Right ventricle myocardium inferior (tissue), 1 donor: ENCODE data around the gene IL36G. TPM values are rescaled to one million over a fixed set of nuclear protein-coding genes. Genes with fewer than 3 reads are reported as not detected.

Source experiments
- ATAC-seq: fragments of 200-7000 bp; cut with Tn5 transposase; one replicate; pipeline ENCODE4 v1.9.1; 2020; ENCODE audit warnings: mild to moderate bottlenecking, moderate library complexity
- DNase-seq: peaks from one replicate; pipeline ENCODE4 v3.0.0; 2021; ENCODE audit errors: missing footprints
- intact Hi-C: fragments of 100-400 bp; cut with DNase I; formaldehyde crosslinking; loops from one replicate; pipeline ENCODE4 v1.11.0; 2022
- total RNA-seq: library from RNA; stranded (reverse); fragmentation: NEBNext Ultra II Directional; extraction: Animal tissue kit (Norgen Biotek cat#: 25700); gene quantifications from one replicate; pipeline ENCODE4 v1.2.1, GENCODE V29; 2021
- donor health status: DM: no; HTN: yes; CAD: no; lungs with severe emphysema.

IL36G gene
- total RNA-seq, 1 donor from 2014 or later: not detected

DNA sequence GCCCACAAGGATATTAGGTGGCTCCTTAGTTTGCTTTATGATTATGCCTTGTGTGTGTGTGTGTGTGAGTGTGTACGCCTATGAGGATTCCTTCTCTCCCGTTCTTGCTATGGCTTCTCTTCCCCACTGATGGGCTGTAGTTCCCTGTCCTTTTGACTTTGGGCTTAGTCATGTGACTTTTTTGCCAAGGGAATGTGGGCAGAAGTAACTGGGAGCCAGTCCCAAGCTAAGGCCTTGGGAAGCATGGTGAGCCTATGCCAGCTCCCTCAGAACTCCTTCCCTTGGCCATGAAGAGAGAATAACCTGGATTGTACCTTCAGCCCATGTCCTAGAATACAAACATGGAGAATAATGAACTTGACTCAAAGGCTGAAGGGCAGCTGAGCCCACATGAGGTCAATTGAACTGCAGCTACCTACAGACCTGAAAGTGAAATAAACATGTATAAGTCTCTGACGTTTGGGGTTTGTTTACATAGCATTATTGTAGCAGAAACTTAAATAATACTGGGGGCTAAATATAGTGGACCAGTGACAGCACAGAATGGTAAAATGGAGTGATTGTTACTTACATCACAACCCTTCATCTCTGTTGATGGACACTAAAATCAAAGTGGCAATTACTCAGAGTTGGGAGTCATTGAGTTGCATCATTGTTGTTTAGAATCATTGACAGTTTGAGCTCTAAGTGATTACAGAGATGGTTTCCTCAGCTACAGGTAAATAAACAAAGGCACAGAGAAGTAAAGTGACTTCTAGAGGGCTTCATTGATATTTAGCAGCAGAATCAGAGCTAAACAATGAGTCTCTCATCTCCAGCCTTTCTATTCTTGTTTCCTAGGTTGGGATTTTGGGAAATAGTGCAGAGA is 15.3 kb upstream of the IL36G start:
- intact Hi-C loops: no loop called here
- ATAC-seq (no peak), DNase-seq (no peak)

- intact Hi-C loops: no loop called here
- ATAC-seq (no peak), DNase-seq (no peak)
These were observed 10.8 kb upstream of the IL36G start for GRCh38 chr2:112967023-112967422.

- ATAC-seq: no peak
- intact Hi-C loops: no loop called here
These were observed 5.3 kb upstream of the IL36G start for GRCh38 chr2:112972423-112973086.

DNA sequence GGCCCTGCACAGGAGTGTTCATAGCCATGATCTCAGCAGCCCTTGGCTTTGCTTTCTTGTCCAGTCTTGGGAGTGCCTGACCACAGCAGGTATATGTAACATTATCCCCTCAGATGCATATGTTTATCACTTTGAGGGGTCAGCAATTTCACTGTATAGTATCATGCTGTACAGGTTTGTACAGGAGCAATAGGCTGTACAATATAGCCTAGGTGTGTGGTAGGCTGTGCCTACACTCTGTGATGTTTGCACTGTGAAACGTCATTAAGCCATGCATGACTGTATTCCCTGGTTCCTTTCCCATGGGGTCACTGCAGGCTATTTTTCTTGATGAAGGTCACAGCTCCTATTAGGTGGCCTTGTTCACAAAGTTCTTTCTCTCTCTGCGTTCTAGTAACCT is 4.7 kb upstream of the IL36G start:
- no peak for ATAC-seq
- intact Hi-C loops: no loop called here
- no peak for DNase-seq

More at GRCh38 chr2:112972423-112973086, 5.3 kb upstream of the IL36G start:
- DNase-seq: no peak

DNA sequence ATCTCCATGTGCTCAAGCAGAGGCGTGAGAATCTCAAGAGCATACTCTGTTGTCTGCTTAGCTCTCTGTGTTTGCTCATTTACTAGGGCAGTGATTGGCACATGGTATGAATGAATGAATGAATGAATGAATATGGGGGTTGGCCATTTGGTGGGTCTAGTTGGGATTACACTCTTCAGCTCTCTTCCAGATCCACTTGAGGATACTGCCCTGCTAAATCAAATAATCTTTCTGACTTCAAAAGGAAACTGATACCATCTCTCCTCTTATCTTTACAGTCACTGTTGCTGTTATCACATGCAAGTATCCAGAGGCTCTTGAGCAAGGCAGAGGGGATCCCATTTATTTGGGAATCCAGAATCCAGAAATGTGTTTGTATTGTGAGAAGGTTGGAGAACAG is 1.9 kb downstream of the IL36G start:
- no peak for DNase-seq
- ATAC-seq: no peak
- intact Hi-C loops: no loop called here

DNA sequence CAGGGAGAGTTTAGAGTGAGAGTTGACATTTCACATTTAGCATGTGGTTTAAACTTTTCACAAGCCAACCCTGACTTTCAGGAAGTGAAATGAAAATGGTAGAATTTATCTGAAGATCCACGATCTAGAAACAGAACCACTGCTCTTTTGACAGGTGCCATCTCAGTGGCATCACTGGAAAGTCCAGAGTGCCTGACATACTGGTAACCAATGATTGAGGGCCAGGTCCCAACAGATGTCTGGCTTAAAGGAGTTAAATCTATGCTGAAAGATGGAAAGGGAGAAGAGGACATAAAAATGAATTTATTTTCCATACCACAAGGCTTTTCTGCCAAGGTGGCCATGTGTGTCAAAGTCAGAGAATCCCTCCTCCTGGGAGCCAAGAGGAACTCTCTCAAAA is 2.7 kb downstream of the IL36G start:
- no peak for ATAC-seq
- no peak for DNase-seq
- intact Hi-C loops: no loop called here

DNA sequence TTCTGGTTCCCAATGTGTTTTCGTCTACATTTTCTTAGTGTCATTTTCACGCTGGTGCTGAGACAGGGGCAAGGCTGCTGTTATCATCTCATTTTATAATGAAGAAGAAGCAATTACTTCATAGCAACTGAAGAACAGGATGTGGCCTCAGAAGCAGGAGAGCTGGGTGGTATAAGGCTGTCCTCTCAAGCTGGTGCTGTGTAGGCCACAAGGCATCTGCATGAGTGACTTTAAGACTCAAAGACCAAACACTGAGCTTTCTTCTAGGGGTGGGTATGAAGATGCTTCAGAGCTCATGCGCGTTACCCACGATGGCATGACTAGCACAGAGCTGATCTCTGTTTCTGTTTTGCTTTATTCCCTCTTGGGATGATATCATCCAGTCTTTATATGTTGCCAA is 7.3 kb downstream of the IL36G start:
- intact Hi-C loops: no loop called here
- no peak for ATAC-seq
- DNase-seq: no peak

- ATAC-seq (no peak), DNase-seq (no peak)
- intact Hi-C loops: no loop called here
These were observed 11.8 kb downstream of the IL36G start for GRCh38 chr2:112989611-112990010.

DNA sequence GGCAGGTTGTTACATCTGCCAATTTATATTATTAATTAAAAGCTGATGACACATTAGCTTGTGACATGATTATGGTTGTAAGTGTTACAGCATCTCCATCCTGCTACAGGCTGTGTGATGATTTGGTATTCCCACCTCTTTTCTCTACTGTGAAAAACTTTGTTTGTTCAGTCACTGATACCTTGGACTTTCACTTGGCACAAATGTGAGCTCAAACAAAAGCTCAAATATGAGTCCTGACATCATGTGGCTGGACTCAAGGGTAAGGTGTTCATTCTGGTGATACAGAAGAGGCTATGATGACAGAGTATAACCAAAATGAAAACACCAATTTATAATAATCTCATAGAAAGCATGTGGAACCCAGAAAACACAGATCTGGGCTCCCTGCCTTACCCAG is 16.0 kb downstream of the IL36G start:
- no peak for ATAC-seq
- intact Hi-C loops: no loop called here
- DNase-seq: no peak

- DNase-seq (no peak), ATAC-seq (no peak)
- intact Hi-C loops: no loop called here
These were observed 16.8 kb downstream of the IL36G start for GRCh38 chr2:112994648-112995047.

- no peak for ATAC-seq
- intact Hi-C loops: no loop called here
- no peak for DNase-seq
These were observed 17.6 kb downstream of the IL36G start for GRCh38 chr2:112995346-112995920.

GRCh38 chr2:112996635-112997034 is 18.8 kb downstream of the IL36G start:
- intact Hi-C loops: no loop called here
- DNase-seq (no peak), ATAC-seq (no peak)

DNA sequence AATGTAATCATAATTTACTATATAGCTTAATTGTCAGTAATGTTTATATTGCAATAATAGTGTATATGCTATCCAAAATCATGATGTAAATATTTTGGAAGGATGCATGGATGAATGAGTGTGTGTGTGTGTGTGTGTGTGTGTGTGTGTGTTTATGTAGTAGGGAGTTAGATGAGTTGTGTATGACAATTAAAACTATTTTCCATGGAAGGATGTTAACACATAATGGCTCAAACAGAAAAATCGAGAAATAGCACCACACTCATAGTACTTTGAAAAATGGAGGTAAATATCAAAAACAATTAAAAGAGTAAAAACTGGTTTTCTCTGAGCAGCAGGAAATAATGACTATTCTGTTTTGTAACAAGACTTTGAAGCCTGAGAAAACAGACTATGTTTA is 19.3 kb downstream of the IL36G start:
- intact Hi-C loops: no loop called here
- ATAC-seq (no peak), DNase-seq (no peak)

DNA sequence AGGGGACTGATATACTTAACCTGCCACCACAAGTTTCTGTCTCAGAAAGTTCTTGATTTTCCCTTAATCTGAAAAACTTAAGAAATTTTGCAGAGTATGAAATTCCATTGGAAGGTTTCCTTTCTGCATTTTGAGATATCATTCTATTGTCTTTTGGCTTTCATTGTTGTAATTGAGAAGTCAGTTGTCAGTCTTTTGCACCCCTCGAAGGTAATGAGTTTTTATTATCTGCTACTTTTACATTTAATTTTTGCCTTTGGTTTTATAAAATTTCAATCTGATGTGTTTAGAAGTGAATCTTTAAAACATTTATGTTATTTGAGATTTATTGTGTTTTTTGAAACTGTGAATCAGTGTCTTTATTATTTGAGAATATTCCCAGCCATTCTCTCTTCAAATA is 22.6 kb downstream of the IL36G start:
- DNase-seq (no peak), ATAC-seq (no peak)
- intact Hi-C loops: no loop called here

DNA sequence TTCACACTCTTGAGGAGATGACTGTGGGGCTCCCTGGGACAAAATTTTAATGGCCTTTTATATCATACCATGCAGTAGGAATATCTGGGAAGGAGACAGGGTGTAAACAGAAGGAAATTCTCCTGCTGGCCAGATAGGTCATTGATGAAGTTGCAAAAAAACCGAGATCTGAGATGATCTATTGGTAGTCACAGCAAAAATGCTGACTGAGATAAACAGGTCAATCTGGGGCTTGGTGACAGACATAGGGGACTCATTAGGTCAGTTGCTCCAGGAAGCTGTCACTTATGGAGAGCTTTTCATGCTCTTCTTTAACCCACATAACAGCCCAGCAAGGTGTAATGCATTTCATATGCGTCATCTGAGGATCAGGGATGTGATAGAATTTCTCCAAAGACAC is 24.9 kb downstream of the IL36G start:
- DNase-seq (no peak), ATAC-seq (no peak)
- intact Hi-C loops: no loop called here

- intact Hi-C loops: no loop called here
- DNase-seq (no peak), ATAC-seq (no peak)
These were observed 27.3 kb downstream of the IL36G start, which contains the start of gene IL36A for GRCh38 chr2:113005030-113005509. Gene IL36A (plus strand): TSS chr2:113005459. CDS start chr2:113005872, 413 bp downstream.

GRCh38 chr2:113007250-113007649 is 29.4 kb downstream of the IL36G start:
- DNase-seq (no peak), ATAC-seq (no peak)
- intact Hi-C loops: no loop called here

- intact Hi-C loops: no loop called here
- DNase-seq (no peak), ATAC-seq (no peak)
These were observed 31.8 kb downstream of the IL36G start for GRCh38 chr2:113009622-113010021.

DNA sequence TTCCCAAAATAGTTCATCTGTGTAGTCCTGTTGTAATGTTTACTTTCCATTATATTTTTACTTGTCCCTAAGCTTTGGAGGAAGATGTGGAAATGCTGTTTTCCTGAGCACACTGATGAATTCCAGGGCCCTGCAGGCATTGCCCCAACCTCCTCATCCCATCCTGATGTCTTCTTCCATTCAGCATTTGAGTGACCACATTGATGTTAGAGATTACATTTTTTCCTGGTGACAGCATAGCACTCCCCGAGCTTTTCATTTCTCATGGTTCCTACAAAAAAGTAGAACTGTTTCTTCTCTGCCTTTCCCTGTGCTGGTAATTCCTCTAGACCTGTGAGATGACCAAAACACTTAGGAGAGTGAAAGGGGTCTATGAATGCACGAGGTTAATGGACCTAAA is 32.3 kb downstream of the IL36G start:
- intact Hi-C loops: no loop called here
- no peak for DNase-seq
- ATAC-seq: no peak

- intact Hi-C loops: no loop called here
- ATAC-seq (no peak), DNase-seq (no peak)
These were observed 33.3 kb downstream of the IL36G start for GRCh38 chr2:113011108-113011507.
